Hematopoietic multipotent progenitor cell treated with erythropoietin and hydrocortisone succinate and interleukin-3 and kit ligand, for 4 days (in vitro differentiated cells): ENCODE measurements around the gene FAR2.
A peak's percentile ranks its signal among the peaks of the same experiment; 100 is the strongest.
"Not testable (repeated sequence)": the region's sequence is repeated elsewhere in the genome, so short reads cannot be mapped to it uniquely, and the experiment has no call there.

Experiments
- DNase-seq: peaks from one replicate; pipeline ENCODE4 v3.0.0-alpha.2; 2015

Gene FAR2

GRCh38 chr12:29286081-29286790 is 137.2 kb downstream of the FAR2 start:
- no peak for DNase-seq

DNA sequence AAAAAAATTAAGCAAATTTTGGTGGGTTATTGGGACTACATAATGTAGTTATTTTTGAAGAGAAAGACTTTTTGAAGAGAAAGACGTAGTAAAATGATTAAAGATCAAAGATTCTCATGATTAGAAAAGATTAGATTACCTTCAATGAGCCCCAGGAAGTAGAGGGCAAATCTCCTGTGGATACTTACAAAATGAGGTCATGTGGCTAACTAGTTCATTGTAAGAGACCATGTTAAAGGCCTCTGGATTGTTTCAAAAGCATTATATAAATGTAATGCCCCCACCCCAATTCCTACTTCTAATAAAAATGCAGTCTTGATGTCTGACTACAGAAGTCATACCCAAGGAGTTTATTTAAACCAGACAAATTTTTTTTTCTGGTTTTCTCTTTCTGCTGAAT is 138.5 kb downstream of the FAR2 start:
- DNase-seq, result no peak

DNA sequence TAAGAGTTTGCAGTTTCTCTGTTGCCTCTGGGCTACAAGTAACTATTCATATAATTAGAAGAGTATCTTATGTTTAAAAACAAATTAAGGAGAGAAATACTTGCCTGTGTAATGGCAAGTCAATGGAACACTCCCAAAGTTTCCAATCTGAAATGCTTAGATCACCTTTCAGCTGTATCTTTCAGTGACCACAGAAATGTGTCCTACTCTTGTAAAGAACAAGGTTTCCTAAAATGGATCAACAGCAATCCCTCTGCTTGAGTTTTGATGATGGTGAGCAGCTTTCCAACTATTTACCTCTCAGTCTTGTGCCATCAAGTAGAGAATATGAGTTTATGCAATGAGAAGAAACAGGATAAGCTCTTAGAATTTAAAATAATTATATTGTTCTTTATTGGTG is 139.0 kb downstream of the FAR2 start:
- no peak for DNase-seq

DNA sequence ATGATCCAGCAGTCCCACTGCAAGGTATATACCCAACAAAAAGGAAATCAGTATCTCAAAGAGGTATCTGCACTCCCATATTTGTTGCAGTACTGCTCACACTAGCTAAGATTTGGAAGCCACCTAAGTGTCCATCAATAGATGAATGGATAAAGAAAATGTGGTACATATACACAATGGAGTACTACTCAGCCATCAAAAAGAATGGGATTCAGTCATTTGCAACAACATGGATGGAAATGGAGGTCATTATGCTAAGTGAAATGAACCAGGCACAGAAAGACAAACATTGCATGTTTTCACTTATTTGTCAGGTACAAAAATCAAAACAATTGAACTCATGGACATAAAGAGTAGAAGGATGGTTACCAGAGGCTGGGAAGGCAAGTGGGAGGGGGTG is 141.4 kb downstream of the FAR2 start:
- not testable (repeated sequence) for DNase-seq

DNA sequence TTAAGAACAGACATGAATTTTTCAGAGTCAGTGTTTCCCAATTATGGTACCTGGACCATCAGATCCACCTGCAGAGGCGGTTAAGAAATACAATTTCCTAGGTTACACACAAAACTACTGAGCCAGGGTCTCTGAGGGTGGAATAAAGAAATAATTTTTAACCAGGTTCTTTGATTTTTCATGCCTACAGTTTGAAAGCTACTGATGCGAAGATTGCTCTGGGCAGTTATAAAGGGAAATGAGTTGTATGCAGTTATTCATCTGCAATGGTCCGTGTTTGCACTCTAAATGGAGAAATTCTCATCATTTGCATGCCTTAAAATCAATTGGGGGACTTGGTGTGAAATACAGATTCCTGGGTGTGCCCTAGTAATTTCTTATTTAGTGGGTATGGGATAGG is 142.1 kb downstream of the FAR2 start:
- DNase-seq, result no peak

- DNase-seq, result peak; percentile 61
Measured at GRCh38 chr12:29299633-29300032, 150.6 kb downstream of the FAR2 start.

GRCh38 chr12:29301114-29301513 is 152.0 kb downstream of the FAR2 start:
- DNase-seq, result no peak

DNA sequence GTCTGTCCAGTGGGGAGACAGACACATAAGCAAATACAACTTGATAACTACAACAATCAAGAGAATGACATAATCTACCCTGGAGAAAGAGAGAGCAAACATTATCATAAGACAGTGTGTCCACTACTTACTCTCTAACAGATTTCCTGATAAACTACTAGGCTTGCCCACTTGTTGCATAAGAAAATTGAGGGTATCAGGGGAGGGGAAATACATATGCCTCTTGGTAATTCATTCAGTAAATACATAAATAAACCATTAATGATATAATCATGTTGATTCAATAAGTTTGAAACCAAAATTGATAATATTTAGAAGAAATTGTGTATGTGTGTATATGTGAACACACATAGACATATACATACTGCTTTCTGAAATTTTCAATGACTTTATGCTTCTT is 155.3 kb downstream of the FAR2 start:
- no peak for DNase-seq

- DNase-seq, result no peak
Measured at GRCh38 chr12:29306266-29306665, 157.2 kb downstream of the FAR2 start.

- no peak for DNase-seq
Measured at GRCh38 chr12:29306682-29307081, 157.6 kb downstream of the FAR2 start.

- DNase-seq, result peak; percentile 65
Measured at GRCh38 chr12:29309320-29309902, 160.3 kb downstream of the FAR2 start.

DNA sequence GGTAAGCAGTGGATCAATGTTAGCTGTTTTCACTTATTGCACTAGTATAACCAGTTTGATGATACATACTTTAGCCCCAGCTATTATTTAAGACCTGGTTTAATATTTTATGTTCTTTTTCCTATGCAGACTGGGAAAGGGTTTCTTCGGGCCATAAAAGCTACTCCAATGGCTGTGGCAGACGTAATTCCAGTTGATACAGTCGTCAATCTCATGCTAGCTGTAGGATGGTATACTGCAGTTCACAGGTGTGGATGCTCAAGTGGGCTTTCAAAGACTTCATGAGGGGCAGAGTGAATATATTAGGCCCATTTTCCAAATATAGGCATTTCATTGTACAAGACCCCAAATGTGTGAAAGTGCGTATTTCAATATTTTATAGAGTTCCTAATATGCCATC is 161.8 kb downstream of the FAR2 start:
- no peak for DNase-seq

- peak; percentile 42 for DNase-seq
Measured at GRCh38 chr12:29314416-29314815, 165.3 kb downstream of the FAR2 start.

GRCh38 chr12:29316752-29317151 is 167.7 kb downstream of the FAR2 start:
- DNase-seq, result peak; percentile 35

DNA sequence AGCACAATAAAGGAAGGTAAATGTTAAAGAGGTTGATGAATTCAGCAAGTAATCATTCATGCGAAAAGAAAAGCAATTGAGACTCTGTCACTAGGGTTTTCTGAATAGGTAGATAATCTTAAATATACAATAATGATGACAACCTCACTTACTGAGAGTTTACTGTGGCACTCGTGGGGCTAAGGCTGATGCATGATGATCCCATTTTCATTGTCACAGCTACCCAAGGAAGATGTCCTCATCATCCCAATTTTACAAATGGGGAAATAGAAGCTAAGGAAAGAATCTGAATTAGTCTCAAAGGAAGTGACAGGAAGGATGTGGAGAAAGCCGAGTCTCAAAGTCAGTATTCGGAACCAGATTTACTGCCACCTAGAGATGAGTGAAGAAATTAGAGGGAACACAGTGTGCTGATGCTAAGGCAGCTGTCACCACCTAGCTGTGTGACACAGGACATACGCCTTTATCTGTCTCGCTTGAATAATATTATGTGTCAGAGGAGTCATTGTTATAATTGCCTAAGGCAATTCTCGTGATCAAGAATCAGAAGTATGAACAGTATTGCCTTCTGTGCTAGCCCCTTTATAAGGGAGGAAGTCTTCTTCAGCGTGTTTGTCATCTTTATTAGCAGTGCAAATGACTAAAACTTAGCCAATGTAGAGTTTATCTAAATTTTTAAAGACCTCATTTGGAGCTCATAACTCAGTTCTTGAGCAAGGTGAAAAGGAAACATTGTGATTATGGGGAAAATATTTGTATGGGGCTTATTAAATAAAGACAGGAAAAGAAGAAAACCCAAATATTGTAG is 168.7 kb downstream of the FAR2 start:
- DNase-seq, result peak; percentile 91

GRCh38 chr12:29320295-29321085 is 171.4 kb downstream of the FAR2 start:
- peak; percentile 17 for DNase-seq

- peak; percentile 18 for DNase-seq
Measured at GRCh38 chr12:29322157-29322556, 173.1 kb downstream of the FAR2 start.

DNA sequence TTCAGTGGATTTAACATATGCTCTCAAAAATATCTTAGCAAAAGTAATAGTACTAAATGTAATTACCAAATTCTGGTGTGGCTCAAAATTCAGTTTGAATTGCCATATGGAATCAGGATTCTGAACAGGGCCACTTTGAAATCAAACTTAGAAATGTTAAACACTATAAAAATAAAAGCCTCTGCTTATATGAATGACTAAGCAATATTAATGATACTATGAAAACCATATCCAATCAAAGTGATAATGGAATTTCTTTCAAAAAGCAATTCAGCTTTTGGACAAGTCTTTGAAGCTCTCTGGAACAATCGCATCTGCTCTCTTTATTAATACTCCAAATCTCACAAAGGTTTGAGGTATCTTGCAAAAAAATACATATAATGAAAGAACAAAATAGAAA is 180.3 kb downstream of the FAR2 start:
- DNase-seq, result no peak

- no peak for DNase-seq
Measured at GRCh38 chr12:29333178-29333577, 184.1 kb downstream of the FAR2 start.

- no peak for DNase-seq
Measured at GRCh38 chr12:29334937-29335336, 185.9 kb downstream of the FAR2 start.

- DNase-seq, result no peak
Measured at GRCh38 chr12:29337325-29337724, 188.2 kb downstream of the FAR2 start.

DNA sequence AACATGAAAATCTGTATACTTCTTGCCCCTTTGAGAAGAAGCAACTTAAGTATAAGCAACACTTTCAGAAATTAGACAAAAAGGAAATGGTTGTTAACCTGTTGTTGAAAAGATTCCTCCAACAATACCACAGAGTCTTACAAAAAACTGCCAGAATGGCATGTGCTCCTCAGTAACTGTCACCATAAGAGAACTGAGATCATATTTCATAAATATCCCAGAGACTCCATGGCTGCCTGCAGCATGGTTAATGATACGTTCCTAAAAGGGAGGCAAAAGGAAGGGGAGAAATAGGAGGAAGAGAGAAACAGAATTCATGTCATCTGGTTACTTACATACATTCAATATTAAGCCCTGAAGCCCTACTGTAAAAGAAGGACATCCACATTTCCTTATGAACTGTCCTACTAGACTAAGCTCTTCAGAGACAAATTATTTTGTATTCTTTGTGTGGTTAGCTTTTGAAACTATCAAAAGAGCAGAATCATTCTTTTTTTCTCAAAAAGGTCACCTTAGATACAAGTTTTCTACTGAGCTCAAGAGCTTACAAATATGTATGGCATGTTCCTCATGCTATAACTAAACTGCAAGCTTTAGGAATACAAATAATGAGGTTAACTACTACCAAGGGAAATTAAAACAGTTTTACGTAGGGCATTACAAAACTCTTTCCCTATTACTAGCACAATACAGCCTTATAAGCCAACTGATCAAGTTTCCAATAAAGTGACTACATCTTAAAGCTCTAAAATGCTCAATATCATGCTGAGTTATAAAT is 194.1 kb downstream of the FAR2 start:
- DNase-seq, result no peak
